PC-9 (cell line): ENCODE results near the gene MTPN.

Source experiments
- EZH2 ChIP-seq: fragments of 200-600 bp; sonication (generic); IDR thresholded peaks from 2 replicates; pipeline ENCODE4 v1.8.0; 2017; ENCODE audit warnings: antibody characterized with exemption, low read depth
- TF ChIP-seq, protein P1 (sequence below): fragments of 200-600 bp; sonication (generic); conservative IDR thresholded peaks from 2 replicates; pipeline ENCODE4 v1.6.1; 2017; ENCODE audit warnings: mixed run types, antibody characterized with exemption, mild to moderate bottlenecking, moderate library complexity

DNA sequence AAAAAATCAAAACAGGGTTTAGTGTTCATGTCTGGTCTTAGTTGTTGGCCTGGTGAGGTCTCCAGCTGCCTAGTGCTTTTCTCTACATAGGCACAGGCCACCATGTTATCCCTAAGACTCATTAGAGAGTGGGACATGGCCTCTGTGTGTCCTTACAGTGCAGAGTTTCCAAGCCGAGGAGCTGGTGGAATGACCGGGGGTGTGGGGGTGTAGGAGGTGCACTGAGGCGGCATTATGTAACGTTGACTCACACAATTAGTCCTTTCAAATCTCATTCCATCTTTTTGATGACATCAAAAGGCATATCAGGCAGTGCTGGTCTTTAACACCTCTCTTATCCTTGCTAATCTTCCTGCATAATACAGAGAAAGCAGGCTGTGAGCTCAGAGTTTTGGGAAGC, 71.3 kb downstream of the MTPN start:
- TF ChIP-seq, protein P1, sequence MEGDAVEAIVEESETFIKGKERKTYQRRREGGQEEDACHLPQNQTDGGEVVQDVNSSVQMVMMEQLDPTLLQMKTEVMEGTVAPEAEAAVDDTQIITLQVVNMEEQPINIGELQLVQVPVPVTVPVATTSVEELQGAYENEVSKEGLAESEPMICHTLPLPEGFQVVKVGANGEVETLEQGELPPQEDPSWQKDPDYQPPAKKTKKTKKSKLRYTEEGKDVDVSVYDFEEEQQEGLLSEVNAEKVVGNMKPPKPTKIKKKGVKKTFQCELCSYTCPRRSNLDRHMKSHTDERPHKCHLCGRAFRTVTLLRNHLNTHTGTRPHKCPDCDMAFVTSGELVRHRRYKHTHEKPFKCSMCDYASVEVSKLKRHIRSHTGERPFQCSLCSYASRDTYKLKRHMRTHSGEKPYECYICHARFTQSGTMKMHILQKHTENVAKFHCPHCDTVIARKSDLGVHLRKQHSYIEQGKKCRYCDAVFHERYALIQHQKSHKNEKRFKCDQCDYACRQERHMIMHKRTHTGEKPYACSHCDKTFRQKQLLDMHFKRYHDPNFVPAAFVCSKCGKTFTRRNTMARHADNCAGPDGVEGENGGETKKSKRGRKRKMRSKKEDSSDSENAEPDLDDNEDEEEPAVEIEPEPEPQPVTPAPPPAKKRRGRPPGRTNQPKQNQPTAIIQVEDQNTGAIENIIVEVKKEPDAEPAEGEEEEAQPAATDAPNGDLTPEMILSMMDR = no peak
- TF ChIP-seq EZH2 = no peak
